GM23338 (cell line): ENCODE results near the gene MED13L. TPM values are rescaled to one million over a fixed set of nuclear protein-coding genes. Genes with fewer than 3 reads are reported as not detected.

ENCODE experiments used
- ATAC-seq: fragments of 200-7000 bp; cut with Tn5 transposase; 3 replicates; pipeline ENCODE4 v1.9.1; 2020
- DNase-seq: peaks from one replicate; pipeline ENCODE4 v3.0.0-alpha.2; 2015; ENCODE audit warnings: low spot score
- H2AFZ ChIP-seq: fragments of 200-600 bp; sonication (generic); 2 replicates; pipeline ENCODE4 v1.8.0; 2016; ENCODE audit warnings: antibody characterized with exemption, mild to moderate bottlenecking, moderate library complexity
- H3F3A ChIP-seq: fragments of 200-600 bp; sonication (generic); replicated peaks from 2 replicates; pipeline ENCODE4 v1.8.0; 2017; ENCODE audit warnings: antibody characterized with exemption, mixed run types, low read depth
- H3K27ac ChIP-seq: fragments of 200-600 bp; sonication (generic); 2 replicates; pipeline ENCODE4 v1.6.1; 2016; ENCODE audit warnings: low read depth
- H3K27me3 ChIP-seq: fragments of 200-600 bp; sonication (generic); 2 replicates; pipeline ENCODE4 v1.8.0; 2016; ENCODE audit warnings: mild to moderate bottlenecking, mixed run types, moderate library complexity; ENCODE audit not compliant: insufficient read depth
- H3K36me3 ChIP-seq: fragments of 200-600 bp; sonication (generic); 2 replicates; pipeline ENCODE4 v1.8.0; 2016; ENCODE audit warnings: mild to moderate bottlenecking; ENCODE audit not compliant: insufficient read depth
- H3K4me1 ChIP-seq: fragments of 200-600 bp; sonication (generic); 2 replicates; pipeline ENCODE4 v1.8.0; 2016; ENCODE audit warnings: mild to moderate bottlenecking, moderate library complexity; ENCODE audit not compliant: insufficient read depth
- H3K4me2 ChIP-seq: fragments of 200-600 bp; sonication (generic); 2 replicates; pipeline ENCODE4 v1.7.1; 2017; ENCODE audit warnings: mixed run types
- H3K4me3 ChIP-seq: fragments of 200-600 bp; sonication (generic); 2 replicates; pipeline ENCODE4 v1.6.1; 2016; ENCODE audit warnings: mixed run types
- H3K79me2 ChIP-seq: fragments of 200-600 bp; sonication (generic); replicated peaks from 2 replicates; pipeline ENCODE4 v1.8.0; 2017; ENCODE audit warnings: mild to moderate bottlenecking; ENCODE audit not compliant: insufficient read depth
- H3K9me2 ChIP-seq: fragments of 200-600 bp; sonication (generic); 2 replicates; pipeline ENCODE4 v1.8.0; 2017; ENCODE audit not compliant: insufficient read depth
- H4K20me1 ChIP-seq: fragments of 200-600 bp; sonication (generic); replicated peaks from 2 replicates; pipeline ENCODE4 v1.8.0; 2017; ENCODE audit warnings: mild to moderate bottlenecking; ENCODE audit not compliant: insufficient read depth
- H3K27ac Mint-ChIP-seq: 2 replicates; pipeline ENCODE4 v1.8.0; 2020; ENCODE audit warnings: inconsistent platforms, mild to moderate bottlenecking, moderate library complexity, mixed read lengths
- H3K27me3 Mint-ChIP-seq: 3 replicates; pipeline ENCODE4 v1.8.0; 2022; ENCODE audit warnings: low read depth, mild to moderate bottlenecking, moderate library complexity, mixed read lengths, inconsistent platforms; ENCODE audit not compliant: insufficient read depth, poor library complexity
- H3K36me3 Mint-ChIP-seq: 3 replicates; pipeline ENCODE4 v1.8.0; 2021; ENCODE audit warnings: low read depth, mild to moderate bottlenecking, inconsistent platforms, moderate library complexity, mixed read lengths
- H3K4me1 Mint-ChIP-seq: 3 replicates; pipeline ENCODE4 v1.8.0; 2020; ENCODE audit warnings: mild to moderate bottlenecking, inconsistent platforms, mixed read lengths
- H3K4me3 Mint-ChIP-seq: 3 replicates; pipeline ENCODE4 v1.8.0; 2021; ENCODE audit warnings: moderate library complexity, mild to moderate bottlenecking, inconsistent platforms, mixed read lengths
- H3K9me3 Mint-ChIP-seq: 3 replicates; pipeline ENCODE4 v1.8.0; 2020; ENCODE audit warnings: moderate library complexity, mild to moderate bottlenecking, inconsistent platforms, mixed read lengths
- ETS1 ChIP-seq: IDR thresholded peaks from 2 replicates; pipeline ENCODE4 v1.6.1; 2016; ENCODE audit warnings: antibody characterized with exemption
- EZH2phosphoT487 ChIP-seq: fragments of 200-600 bp; sonication (generic); IDR thresholded peaks from one replicate; pipeline ENCODE4 v1.8.1; 2018; ENCODE audit warnings: antibody characterized with exemption; ENCODE audit not compliant: unreplicated experiment
- JUNB ChIP-seq: IDR thresholded peaks from one replicate; pipeline ENCODE4 v1.6.1; 2016; ENCODE audit warnings: antibody characterized with exemption; ENCODE audit not compliant: unreplicated experiment
- NANOG ChIP-seq: IDR thresholded peaks from 2 replicates; pipeline ENCODE4 v1.6.1; 2016; ENCODE audit warnings: antibody characterized with exemption, borderline replicate concordance
- POLR2AphosphoS5 ChIP-seq: IDR thresholded peaks from 2 replicates; pipeline ENCODE4 v1.6.1; 2016; ENCODE audit warnings: antibody characterized with exemption, low read depth
- STAT1 ChIP-seq: IDR thresholded peaks from one replicate; pipeline ENCODE4 v1.6.1; 2016; ENCODE audit warnings: antibody characterized with exemption; ENCODE audit not compliant: unreplicated experiment
- ZNF114 ChIP-seq: fragments of 250-450 bp; sonication (Bioruptor Pico); IDR thresholded peaks from 2 replicates; pipeline ENCODE4 v1.5.0; 2020; ENCODE audit warnings: mild to moderate bottlenecking, moderate library complexity
- ZNF331 ChIP-seq: fragments of 250-450 bp; sonication (Bioruptor Pico); IDR thresholded peaks from 2 replicates; pipeline ENCODE4 v1.5.0; 2020; ENCODE audit warnings: low read depth, mild to moderate bottlenecking, moderate library complexity
- ZNF462 ChIP-seq: fragments of 250-450 bp; sonication (Bioruptor Pico); IDR thresholded peaks from 2 replicates; pipeline ENCODE4 v1.5.0; 2020; ENCODE audit warnings: mild to moderate bottlenecking, moderate library complexity
- polyA plus RNA-seq: library from polyadenylated mRNA; unstranded; fragments of >200 nt; fragmentation: Nextera tagmentation; extraction: Ambion mirVana; gene quantifications from 2 replicates; pipeline ENCODE4 v1.2.1, GENCODE V29; 2016
- total RNA-seq: library from RNA; depleted of rRNA; stranded (reverse); fragments of >200 nt; shearing (Covaris generic); gene quantifications from 2 replicates; pipeline ENCODE4 v1.2.3, GENCODE V29; 2014

The MED13L gene
- total and polyA plus RNA-seq, 2 experiments from 2014 or later = 20.9 to 73.6 TPM

- no peak for TF ChIP-seq ZNF462 (CRISPR knock-in tag)
- TF ChIP-seq JUNB = no peak
- no peak for TF ChIP-seq ZNF114 (CRISPR knock-in tag)
Measured at GRCh38 chr12:116174006-116174405, 103.5 kb downstream of the MED13L start (continued).

GRCh38 chr12:116172224-116172849, 105.2 kb downstream of the MED13L start:
- Mint-ChIP-seq H3K4me3 (no peak overlapping the region), H3K4me1 (peaks cover 50% of the 10 kb centered on the region), H3K27me3 (no peaks in the 10 kb centered on the region), H3K9me3 (no peaks in the 10 kb centered on the region; the same call in 2 of the 3 replicates), H3K36me3 (no peaks in the 10 kb centered on the region), H3K27ac (no peak overlapping the region)
- no peaks in the 10 kb centered on the region for H3F3A ChIP-seq
- H3K4me1 ChIP-seq = peaks cover 53% of the 10 kb centered on the region
- peaks cover 21% of the 10 kb centered on the region for H4K20me1 ChIP-seq
- no peak overlapping the region for H2AFZ ChIP-seq
- H3K4me2 ChIP-seq = no peak overlapping the region
- H3K9me2 ChIP-seq = no peaks in the 10 kb centered on the region
- ATAC-seq = peak; percentile 20; the same call in 1 of the 3 replicates
- no peaks in the 10 kb centered on the region for H3K27me3 ChIP-seq
- no peak overlapping the region for H3K4me3 ChIP-seq
- peaks cover 99% of the 10 kb centered on the region for H3K79me2 ChIP-seq
- no peak overlapping the region for H3K27ac ChIP-seq
- DNase-seq = no peak
- no peaks in the 10 kb centered on the region for H3K36me3 ChIP-seq
- TF ChIP-seq ZNF114 (CRISPR knock-in tag) (no peak), STAT1 (no peak), ETS1 (no peak), POLR2AphosphoS5 (no peak), EZH2phosphoT487 (no peak), ZNF331 (CRISPR knock-in tag) (no peak), ZNF462 (CRISPR knock-in tag) (no peak), NANOG (no peak)
